GM18517 (cell line): ENCODE results near the gene MMP25.

Source experiments
- ATAC-seq: cut with Tn5 transposase; IDR thresholded peaks from one replicate; pipeline ENCODE4 v1.9.1; 2021; ENCODE audit warnings: mild to moderate bottlenecking, moderate library complexity; ENCODE audit not compliant: unreplicated experiment

The MMP25 gene, protein sequence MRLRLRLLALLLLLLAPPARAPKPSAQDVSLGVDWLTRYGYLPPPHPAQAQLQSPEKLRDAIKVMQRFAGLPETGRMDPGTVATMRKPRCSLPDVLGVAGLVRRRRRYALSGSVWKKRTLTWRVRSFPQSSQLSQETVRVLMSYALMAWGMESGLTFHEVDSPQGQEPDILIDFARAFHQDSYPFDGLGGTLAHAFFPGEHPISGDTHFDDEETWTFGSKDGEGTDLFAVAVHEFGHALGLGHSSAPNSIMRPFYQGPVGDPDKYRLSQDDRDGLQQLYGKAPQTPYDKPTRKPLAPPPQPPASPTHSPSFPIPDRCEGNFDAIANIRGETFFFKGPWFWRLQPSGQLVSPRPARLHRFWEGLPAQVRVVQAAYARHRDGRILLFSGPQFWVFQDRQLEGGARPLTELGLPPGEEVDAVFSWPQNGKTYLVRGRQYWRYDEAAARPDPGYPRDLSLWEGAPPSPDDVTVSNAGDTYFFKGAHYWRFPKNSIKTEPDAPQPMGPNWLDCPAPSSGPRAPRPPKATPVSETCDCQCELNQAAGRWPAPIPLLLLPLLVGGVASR

GRCh38 chr16:3045758-3046640, at the start of gene MMP25:
TSS of gene MMP25 (plus strand) at chr16:3046561. CDS start at chr16:3046918, 357 bp downstream.
- no peak for ATAC-seq

DNA sequence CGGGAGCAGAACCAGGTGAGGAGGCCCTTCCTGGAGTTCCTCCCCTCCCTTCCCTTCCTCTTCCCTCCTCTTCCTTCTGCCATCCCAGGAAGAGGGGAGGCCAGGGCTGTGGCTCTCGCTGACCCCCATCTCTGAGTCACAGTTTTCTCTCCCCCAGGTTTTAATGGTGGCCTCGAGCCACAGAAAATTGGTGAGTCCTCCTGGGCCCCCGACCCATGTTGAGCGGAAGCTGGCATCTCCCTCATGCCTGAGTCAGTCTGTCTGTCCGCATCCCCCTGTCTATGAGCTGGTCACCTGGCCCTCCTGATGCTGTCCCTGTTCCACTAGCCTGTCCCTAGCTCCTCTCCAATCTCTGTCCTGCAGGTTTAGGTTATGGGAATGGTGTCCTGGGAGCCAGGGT, 46.4 kb upstream of the MMP25 start:
- no peak for ATAC-seq

GRCh38 chr16:3000540-3000939, 45.8 kb upstream of the MMP25 start:
- no peak for ATAC-seq

DNA sequence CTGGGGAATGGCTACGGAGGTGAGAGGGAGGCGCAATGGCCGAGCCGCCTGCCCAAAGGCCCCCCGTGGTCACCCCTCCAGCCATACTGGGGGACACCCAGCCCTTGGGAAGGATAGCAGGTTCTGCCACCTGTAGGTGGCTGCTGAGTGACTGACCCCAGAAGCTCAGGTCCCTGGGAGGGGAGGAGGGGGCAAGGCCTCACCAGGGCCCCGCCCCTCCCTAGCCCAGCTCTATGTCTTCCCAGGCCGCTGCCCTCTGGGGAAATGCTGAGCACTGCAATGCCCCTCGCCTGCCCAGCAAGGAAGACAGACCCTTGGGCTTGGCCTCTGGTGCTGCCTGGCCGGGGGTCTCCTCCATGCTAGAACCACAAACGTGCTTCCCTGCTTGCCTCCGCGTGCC, 45.0 kb upstream of the MMP25 start:
- no peak for ATAC-seq

GRCh38 chr16:3003582-3004270, 42.6 kb upstream of the MMP25 start:
- peak; percentile 94 for ATAC-seq

GRCh38 chr16:3004319-3004718, 42.0 kb upstream of the MMP25 start:
- ATAC-seq = peak; percentile 8

GRCh38 chr16:3004781-3005284, 41.5 kb upstream of the MMP25 start:
- no peak for ATAC-seq

DNA sequence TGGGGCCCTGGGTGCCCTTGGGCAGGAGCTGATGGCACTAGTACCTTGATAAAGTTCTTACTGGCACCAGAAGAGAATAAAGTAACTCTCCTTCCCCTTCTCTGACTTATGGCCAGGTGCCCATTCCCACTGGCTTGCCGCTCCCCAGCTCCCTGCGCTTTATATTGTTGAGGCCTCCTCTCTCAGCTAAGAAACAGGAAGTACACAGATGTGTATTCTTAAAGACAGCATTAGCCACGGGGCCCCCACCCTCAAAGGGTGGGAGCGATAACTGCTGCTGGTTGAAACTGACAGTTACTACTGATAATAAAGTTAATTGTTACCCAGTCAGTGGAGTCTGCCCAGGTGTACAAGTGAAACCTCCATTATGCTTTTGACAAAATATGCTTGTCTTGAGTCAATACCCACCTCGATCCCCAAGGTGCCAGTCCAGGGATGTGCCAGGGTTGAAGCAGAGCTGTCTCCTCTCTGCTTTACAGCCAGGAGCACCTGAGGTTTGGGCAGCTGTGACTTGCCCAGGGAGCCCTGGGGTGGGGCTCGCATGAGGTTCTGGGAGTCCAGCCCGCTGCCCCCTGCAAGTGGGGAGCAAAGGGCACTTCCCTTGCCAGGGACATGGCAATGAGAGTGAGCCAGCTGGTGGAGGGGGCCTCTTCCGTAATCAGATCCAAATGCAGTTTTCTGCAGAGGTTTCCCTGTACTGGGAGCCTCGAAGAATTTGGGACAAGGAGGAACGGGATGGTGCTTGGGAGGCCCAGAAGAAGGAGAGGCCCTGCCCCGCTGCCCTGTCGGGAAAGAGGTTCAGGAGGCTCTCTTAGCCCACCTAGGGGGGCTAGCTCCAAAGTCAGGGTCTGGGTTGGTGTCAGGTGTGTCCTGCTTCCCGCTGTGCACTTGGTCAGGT, 39.1 kb upstream of the MMP25 start:
- ATAC-seq = no peak

DNA sequence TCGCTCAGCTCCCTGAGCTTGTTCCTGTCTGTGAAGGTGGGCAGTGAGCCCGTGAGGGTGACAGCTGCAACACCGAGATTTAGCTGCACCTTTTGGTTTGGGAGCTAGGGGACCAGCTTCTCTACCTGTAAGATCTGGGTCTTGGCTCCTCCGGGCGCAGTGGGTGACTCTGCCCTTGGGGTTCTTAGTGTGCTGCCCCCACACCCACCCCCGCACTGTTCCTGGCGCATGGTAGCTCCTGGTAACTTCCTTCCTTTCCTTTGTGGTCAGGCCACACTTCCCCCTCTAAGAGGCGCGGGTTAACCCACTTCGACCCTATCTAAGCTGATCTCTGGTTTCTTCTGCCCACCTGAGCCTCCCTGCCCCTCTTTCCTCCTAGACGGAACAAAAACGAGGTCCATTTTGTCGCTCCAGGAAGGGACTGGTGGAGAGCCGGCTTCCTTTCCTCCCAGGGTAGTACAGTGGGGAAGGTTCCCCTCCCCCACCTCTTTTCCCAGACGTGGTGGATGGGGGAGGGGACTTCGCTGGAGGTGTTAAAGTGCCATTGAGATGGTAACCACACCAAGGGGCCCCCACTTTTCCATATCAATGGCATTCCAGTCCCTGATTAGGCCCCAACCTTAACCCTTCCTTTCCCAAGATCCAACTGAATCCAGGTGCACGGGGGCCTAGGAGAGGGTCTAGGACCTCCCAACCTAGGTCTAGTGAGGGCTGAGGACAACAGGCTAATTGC, 38.2 kb upstream of the MMP25 start:
- ATAC-seq = no peak

DNA sequence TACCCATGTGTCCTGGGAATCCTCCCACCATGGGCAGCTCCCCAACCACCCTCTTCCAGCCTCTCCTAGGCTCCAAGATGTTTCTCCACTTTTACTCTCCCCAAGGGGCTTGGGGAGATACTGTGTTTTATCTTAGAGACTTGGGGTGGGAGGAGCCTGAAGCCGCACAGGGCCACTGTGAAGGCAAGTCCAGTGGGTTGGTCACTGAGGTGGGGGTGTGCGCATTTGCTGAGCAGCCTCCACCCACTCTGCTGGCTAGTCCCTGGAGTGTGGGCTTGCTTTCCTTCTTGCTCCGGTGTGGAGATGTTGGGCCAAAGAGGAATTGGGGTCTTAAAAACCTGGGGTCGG, 37.7 kb upstream of the MMP25 start:
- ATAC-seq = no peak

- ATAC-seq = no peak
These were observed 36.6 kb upstream of the MMP25 start for GRCh38 chr16:3009568-3010390.

DNA sequence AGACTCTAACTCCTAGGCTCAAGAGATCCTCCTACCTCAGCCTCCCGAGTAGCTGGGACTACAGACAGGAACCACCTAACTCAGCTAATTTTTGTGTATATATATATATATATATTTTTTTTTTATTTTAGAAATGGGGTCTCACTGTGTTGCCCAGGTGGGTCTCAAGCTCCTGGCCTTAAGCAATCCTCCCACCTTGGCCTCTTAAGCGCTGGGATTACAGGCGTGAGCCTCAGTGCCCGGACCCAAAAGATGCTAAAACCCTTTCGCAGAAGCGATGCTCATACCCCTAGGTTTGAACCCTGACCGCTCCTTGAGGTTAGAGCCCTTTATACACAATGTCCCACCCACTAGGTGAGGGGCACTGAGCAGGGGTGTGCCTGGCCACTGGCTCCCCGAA, 35.9 kb upstream of the MMP25 start:
- ATAC-seq = no peak

GRCh38 chr16:3012246-3012645, 34.1 kb upstream of the MMP25 start:
- no peak for ATAC-seq

DNA sequence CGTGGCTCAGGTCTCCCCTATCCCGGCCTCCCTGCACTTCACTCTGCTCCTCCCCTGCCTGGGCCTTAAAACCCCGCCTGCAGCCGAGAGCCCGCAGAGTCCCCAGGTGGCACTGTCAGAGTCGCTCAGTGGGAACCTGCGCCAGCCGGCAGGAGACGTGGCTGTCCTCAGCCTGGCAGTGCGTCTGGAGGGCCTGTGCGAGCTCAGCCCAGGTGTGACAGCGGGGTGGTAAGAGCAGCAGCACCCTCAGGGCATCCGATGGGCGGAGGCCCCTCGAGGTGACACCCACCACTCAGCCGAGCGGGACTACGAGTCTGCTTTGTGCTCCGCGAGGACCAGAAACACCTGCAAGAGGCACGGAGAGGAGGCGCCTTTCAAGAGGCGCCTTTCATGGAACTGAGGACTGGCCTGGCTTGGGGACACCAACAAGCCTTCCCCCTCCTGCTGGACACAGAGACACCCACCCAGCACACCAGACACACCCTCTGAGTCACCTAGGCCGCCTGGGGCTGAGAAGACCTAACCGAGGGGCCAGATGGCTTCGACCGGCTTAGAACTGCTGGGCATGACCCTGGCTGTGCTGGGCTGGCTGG, 33.4 kb upstream of the MMP25 start, which contains the start of gene CLDN9:
Gene CLDN9 (plus strand): TSS at position 96 of the 593 bp plus-strand sequence. CDS start 440 bp downstream, at position 536.
- no peak for ATAC-seq

DNA sequence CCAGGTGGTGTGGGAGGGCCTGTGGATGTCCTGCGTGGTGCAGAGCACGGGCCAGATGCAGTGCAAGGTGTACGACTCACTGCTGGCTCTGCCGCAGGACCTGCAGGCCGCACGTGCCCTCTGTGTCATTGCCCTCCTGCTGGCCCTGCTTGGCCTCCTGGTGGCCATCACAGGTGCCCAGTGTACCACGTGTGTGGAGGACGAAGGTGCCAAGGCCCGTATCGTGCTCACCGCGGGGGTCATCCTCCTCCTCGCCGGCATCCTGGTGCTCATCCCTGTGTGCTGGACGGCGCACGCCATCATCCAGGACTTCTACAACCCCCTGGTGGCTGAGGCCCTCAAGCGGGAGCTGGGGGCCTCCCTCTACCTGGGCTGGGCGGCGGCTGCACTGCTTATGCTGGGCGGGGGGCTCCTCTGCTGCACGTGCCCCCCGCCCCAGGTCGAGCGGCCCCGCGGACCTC, 32.8 kb upstream of the MMP25 start:
- ATAC-seq = no peak

DNA sequence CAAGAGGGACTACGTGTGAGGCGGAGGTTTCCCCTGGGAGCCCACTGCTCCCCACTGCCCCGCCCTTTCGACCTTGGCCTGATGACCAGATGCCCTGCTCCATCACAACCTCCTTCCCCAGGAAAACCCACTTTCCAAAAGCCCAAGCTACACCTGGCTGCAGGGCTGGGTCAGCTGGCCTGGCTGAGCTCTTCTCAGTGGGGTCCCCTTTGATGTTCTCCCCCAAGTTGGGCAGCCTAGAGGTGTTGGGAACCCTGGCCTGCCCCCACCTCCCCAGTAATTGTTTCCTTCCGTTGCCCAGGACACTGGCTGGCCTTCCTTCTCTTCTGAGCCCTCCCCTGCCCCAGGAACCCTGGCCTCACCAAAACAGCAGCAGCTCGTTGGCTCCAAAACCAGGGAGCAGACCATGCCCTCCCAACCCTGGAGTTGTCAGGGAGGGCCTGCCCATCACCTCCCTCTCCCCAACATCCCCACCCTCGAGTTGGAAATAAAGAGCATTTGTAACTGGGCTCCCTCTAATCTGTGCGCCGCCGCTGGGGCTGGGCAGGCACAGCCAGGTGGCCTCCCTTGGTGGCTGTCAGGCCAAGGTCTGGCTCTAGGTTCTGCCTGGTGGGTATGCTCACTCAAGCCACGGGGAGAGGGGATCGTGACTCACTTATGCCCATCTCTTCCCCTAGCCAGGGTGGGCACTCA, 32.2 kb upstream of the MMP25 start:
- no peak for ATAC-seq

- ATAC-seq = no peak
These were observed 31.4 kb upstream of the MMP25 start for GRCh38 chr16:3014971-3015370.
